ENCODE results near the gene PAEP. TPM values are rescaled to one million over a fixed set of nuclear protein-coding genes. Genes with fewer than 3 reads are reported as not detected.
"Not testable (repeated sequence)": the region's sequence is repeated elsewhere in the genome, so short reads cannot be mapped to it uniquely, and the experiment has no call there.

PAEP gene
- total RNA-seq, 1 donor from 2014 or later, result not detected

DNA sequence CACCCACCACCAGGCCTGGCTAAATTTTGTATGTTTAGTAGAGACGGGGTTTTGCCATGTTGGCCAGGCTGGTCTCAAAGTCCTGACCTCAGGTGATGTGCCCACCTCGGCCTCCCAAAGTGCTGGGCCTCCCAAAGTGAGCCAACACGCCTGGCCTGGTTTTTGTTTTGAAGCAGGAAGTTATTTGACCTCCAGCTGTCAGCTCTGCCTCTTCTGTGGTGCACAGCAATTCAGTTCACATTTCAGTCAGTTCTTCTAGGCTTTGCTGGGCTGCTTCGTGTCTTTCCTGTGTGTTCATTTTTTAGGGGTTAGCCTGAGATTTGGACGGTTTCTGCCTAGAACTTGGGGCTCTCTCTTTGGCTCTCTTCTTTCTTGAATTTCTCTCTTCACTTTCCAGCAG is 31.4 kb upstream of the PAEP start:
- Histone ChIP-seq H3K4me1 (no peaks in the 10 kb centered on the region), H3K9me3 (replicated peaks) (no peaks in the 10 kb centered on the region), H3K36me3 (no peaks in the 10 kb centered on the region), H3K27me3 (ENCODE audit: low read depth) (peaks cover 67% of the 10 kb centered on the region), H3K4me3 (no peak overlapping the region), H3K27ac (replicated peaks) (no peak overlapping the region)
- TF ChIP-seq CTCF (IDR thresholded peaks at IDR 0.05; ENCODE audit: borderline replicate concordance), result no peak
- intact Hi-C loops (cut with micrococcal nuclease), result no loop called here
- DNase-seq, result no peak

GRCh38 chr9:135531096-135531495 is 30.5 kb upstream of the PAEP start:
- Histone ChIP-seq H3K4me1 (no peaks in the 10 kb centered on the region), H3K36me3 (no peaks in the 10 kb centered on the region), H3K4me3 (no peak overlapping the region), H3K27me3 (ENCODE audit: low read depth) (peaks cover 60% of the 10 kb centered on the region), H3K9me3 (replicated peaks) (no peaks in the 10 kb centered on the region), H3K27ac (replicated peaks) (no peak overlapping the region)
- no peak for DNase-seq
- intact Hi-C loops (cut with micrococcal nuclease), result no loop called here
- TF ChIP-seq CTCF (IDR thresholded peaks at IDR 0.05; ENCODE audit: borderline replicate concordance), result no peak

GRCh38 chr9:135533113-135533512 is 28.4 kb upstream of the PAEP start:
- DNase-seq, result no peak
- Histone ChIP-seq H3K4me3 (no peak overlapping the region), H3K9me3 (replicated peaks) (no peaks in the 10 kb centered on the region), H3K4me1 (no peaks in the 10 kb centered on the region), H3K27me3 (ENCODE audit: low read depth) (peaks cover 44% of the 10 kb centered on the region), H3K27ac (replicated peaks) (no peak overlapping the region), H3K36me3 (no peaks in the 10 kb centered on the region)
- intact Hi-C loops (cut with micrococcal nuclease), result no loop called here
- TF ChIP-seq CTCF (IDR thresholded peaks at IDR 0.05; ENCODE audit: borderline replicate concordance), result no peak

- TF ChIP-seq CTCF (IDR thresholded peaks at IDR 0.05; ENCODE audit: borderline replicate concordance), result no peak
- no peak overlapping the region for H3K27ac ChIP-seq (replicated peaks)
These were observed 27.9 kb upstream of the PAEP start for GRCh38 chr9:135533674-135534073.

GRCh38 chr9:135534192-135534711 is 27.3 kb upstream of the PAEP start:
- H3K36me3 ChIP-seq; H3K4me1 ChIP-seq; H3K4me3 ChIP-seq; H3K9me3 ChIP-seq (replicated peaks); H3K27ac ChIP-seq (replicated peaks); DNase-seq; intact Hi-C loops (cut with micrococcal nuclease): not testable (repeated sequence)
- H3K27me3 ChIP-seq (ENCODE audit: low read depth), result peaks cover 45% of the 10 kb centered on the region

More at GRCh38 chr9:135533674-135534073, 27.9 kb upstream of the PAEP start:
- intact Hi-C loops (cut with micrococcal nuclease), result no loop called here
- peaks cover 41% of the 10 kb centered on the region for H3K27me3 ChIP-seq (ENCODE audit: low read depth)
- no peak overlapping the region for H3K4me3 ChIP-seq
- H3K36me3 ChIP-seq, result no peaks in the 10 kb centered on the region
- no peak for DNase-seq
- no peaks in the 10 kb centered on the region for H3K9me3 ChIP-seq (replicated peaks)
- no peaks in the 10 kb centered on the region for H3K4me1 ChIP-seq

DNA sequence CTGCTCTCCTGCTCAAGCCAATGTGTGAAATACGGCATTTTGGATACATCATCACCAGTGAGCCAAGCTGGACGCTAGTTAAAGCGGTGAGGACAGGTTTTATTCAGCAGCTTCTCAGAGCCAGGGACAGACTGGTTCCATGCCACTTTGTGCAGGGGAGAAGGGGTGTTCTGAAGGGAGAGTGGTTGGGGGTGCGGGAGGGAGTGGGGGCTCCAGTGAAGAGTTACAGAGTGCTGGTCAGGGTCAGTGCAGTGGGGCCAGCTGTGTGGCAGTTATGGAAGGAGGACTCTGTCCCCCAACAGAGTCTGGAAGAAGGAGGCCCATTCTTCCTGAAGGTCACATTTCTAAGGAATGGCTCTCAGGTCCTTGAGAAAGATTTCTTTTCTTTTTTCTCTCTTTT is 26.7 kb upstream of the PAEP start:
- H3K36me3 ChIP-seq; H3K4me1 ChIP-seq; DNase-seq; H3K9me3 ChIP-seq (replicated peaks); intact Hi-C loops (cut with micrococcal nuclease); H3K4me3 ChIP-seq; H3K27ac ChIP-seq (replicated peaks): not testable (repeated sequence)
- H3K27me3 ChIP-seq (ENCODE audit: low read depth), result peaks cover 51% of the 10 kb centered on the region

- DNase-seq; H3K4me1 ChIP-seq; H3K36me3 ChIP-seq; intact Hi-C loops (cut with micrococcal nuclease); H3K9me3 ChIP-seq (replicated peaks); H3K4me3 ChIP-seq; H3K27ac ChIP-seq (replicated peaks): not testable (repeated sequence)
- H3K27me3 ChIP-seq (ENCODE audit: low read depth), result peaks cover 45% of the 10 kb centered on the region
These were observed 25.9 kb upstream of the PAEP start for GRCh38 chr9:135535631-135536030.

Data from left ventricle myocardium inferior (tissue), 1 donor.